ENCODE measurements around the gene CYP2R1.
"Not testable (repeated sequence)": the region's sequence is repeated elsewhere in the genome, so short reads cannot be mapped to it uniquely, and the experiment has no call there.

DNA sequence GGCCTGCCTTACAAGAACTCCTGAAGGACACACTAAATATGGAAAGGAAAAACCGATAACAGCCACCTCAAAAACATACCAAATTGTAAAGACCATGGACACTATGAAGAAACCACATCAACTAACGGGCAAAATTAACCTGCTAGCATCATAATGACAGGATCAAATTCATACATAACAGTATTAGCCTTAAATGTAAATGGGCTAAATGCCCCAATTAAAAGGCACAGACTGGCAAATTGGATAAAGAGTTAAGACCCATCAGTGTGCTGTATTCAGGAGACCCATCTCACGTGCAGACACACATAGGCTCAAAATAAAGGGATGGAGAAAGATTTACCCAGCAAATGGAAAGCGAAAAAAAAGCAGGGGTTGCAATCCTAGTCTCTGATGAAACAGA is 28.3 kb downstream of the CYP2R1 start:
- TF ChIP-seq, protein P1, sequence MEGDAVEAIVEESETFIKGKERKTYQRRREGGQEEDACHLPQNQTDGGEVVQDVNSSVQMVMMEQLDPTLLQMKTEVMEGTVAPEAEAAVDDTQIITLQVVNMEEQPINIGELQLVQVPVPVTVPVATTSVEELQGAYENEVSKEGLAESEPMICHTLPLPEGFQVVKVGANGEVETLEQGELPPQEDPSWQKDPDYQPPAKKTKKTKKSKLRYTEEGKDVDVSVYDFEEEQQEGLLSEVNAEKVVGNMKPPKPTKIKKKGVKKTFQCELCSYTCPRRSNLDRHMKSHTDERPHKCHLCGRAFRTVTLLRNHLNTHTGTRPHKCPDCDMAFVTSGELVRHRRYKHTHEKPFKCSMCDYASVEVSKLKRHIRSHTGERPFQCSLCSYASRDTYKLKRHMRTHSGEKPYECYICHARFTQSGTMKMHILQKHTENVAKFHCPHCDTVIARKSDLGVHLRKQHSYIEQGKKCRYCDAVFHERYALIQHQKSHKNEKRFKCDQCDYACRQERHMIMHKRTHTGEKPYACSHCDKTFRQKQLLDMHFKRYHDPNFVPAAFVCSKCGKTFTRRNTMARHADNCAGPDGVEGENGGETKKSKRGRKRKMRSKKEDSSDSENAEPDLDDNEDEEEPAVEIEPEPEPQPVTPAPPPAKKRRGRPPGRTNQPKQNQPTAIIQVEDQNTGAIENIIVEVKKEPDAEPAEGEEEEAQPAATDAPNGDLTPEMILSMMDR (IDR thresholded peaks at IDR 0.05; ENCODE audit: insufficient read depth, low read length, poor library complexity, severe bottlenecking), result not testable (repeated sequence)
- not testable (repeated sequence) for TF ChIP-seq EZH2phosphoT487 (conservative IDR thresholded peaks at IDR 0.05; ENCODE audit: low read length)

Data from SU-DHL-6 (cell line).